T-cell (primary cell): ENCODE results near the gene SP140. TPM values are rescaled to one million over a fixed set of nuclear protein-coding genes. Genes with fewer than 3 reads are reported as not detected.
"Not testable (repeated sequence)": the region's sequence is repeated elsewhere in the genome, so short reads cannot be mapped to it uniquely, and the experiment has no call there.

Experiments used
- ATAC-seq, 4 experiments: fragments of 200-7000 bp in 3 of 4; fragments of 150-1000 bp in 1 of 4; cut with Tn5 transposase; replicated peaks in 1 of 4; 1 replicate in 3 of 4; 2 replicates in 1 of 4; pipeline ENCODE4 v1.10.0; 2021; ENCODE audit warnings: moderate library complexity in 3 of 4, mild to moderate bottlenecking in 2 of 4, moderate number of reproducible peaks in 1 of 4
- CTCF ChIA-PET, 2 donors: fragments of 300-600 bp; sonication (Branson Sonifier 250); formaldehyde crosslinking; loops; one replicate each; lab custom pipeline; 2022; ENCODE audit warnings: antibody characterized with exemption in 2 of 2; lab: Charles Lee
- POLR2A ChIA-PET, 2 donors: fragments of 300-600 bp; sonication (Branson Sonifier 250); formaldehyde crosslinking; loops; one replicate each; lab custom pipeline; 2022; ENCODE audit warnings: antibody characterized with exemption in 2 of 2; lab: Charles Lee
- DNase-seq, 35 experiments: peaks; one replicate each; pipeline versions ENCODE4 v3.0.0 to v3.0.0-alpha.2; 2013 to 2023
- H3K27ac ChIP-seq: one replicate; pipeline ENCODE4 v1.5.1; 2013; ENCODE audit warnings: low read length
- H3K27me3 ChIP-seq, 2 experiments: replicated peaks in 1 of 2; 1 replicate in 1 of 2; 2 replicates in 1 of 2; pipeline versions ENCODE4 v1.6.1 to v1.7.0; 2013; ENCODE audit warnings: low read length in 1 of 2, mixed read lengths in 1 of 2; ENCODE audit not compliant: control insufficient read depth in 2 of 2, insufficient read depth in 2 of 2; ENCODE audit errors: extremely low read depth in 1 of 2
- H3K36me3 ChIP-seq, 2 donors: 1 replicate in 1 of 2; 2 replicates in 1 of 2; pipeline versions ENCODE4 v1.6.1 to v1.7.0; 2013; ENCODE audit warnings: low read length in 1 of 2; ENCODE audit not compliant: control insufficient read depth in 2 of 2, insufficient read depth in 1 of 2; ENCODE audit errors: extremely low read depth in 1 of 2
- H3K4me1 ChIP-seq, 2 experiments: 1 replicate in 1 of 2; 2 replicates in 1 of 2; pipeline versions ENCODE4 v1.6.1 to v1.7.0; 2013; ENCODE audit warnings: low read length in 2 of 2, mixed read lengths in 1 of 2; ENCODE audit not compliant: insufficient read depth in 2 of 2, control insufficient read depth in 1 of 2; ENCODE audit errors: extremely low read depth in 1 of 2
- H3K4me3 ChIP-seq, 2 donors: 1 replicate in 1 of 2; 2 replicates in 1 of 2; pipeline versions ENCODE4 v1.5.1 to v1.7.0; 2013; ENCODE audit warnings: mild to moderate bottlenecking in 2 of 2, low read length in 1 of 2, moderate library complexity in 1 of 2; ENCODE audit not compliant: control insufficient read depth in 1 of 2; ENCODE audit errors: extremely low read depth in 1 of 2
- H3K9me3 ChIP-seq: 2 replicates; pipeline ENCODE4 v1.7.0; 2013
- H3K27ac Mint-ChIP-seq, 2 donors: one replicate each; pipeline ENCODE4 v1.8.0; 2020 to 2021; ENCODE audit warnings: mild to moderate bottlenecking in 2 of 2, mixed read lengths in 2 of 2
- H3K27me3 Mint-ChIP-seq, 2 donors: one replicate each; pipeline ENCODE4 v1.8.0; 2021 to 2022; ENCODE audit warnings: mixed read lengths in 2 of 2
- H3K36me3 Mint-ChIP-seq: one replicate; pipeline ENCODE4 v1.8.0; 2021; ENCODE audit warnings: mixed read lengths
- H3K4me1 Mint-ChIP-seq, 3 donors: one replicate each; pipeline ENCODE4 v1.8.0; 2020 to 2022; ENCODE audit warnings: mixed read lengths in 3 of 3, mild to moderate bottlenecking in 1 of 3
- H3K4me3 Mint-ChIP-seq, 3 donors: one replicate each; pipeline ENCODE4 v1.8.0; 2020 to 2022; ENCODE audit warnings: mild to moderate bottlenecking in 3 of 3, mixed read lengths in 3 of 3, moderate library complexity in 3 of 3
- H3K9me3 Mint-ChIP-seq, 3 donors: one replicate each; pipeline ENCODE4 v1.8.0; 2020 to 2022; ENCODE audit warnings: mixed read lengths in 3 of 3
- WGBS: methylation state at CpG from one replicate; pipeline ENCODE4 v1.1.5; 2013; ENCODE audit warnings: missing lambda C conversion rate; ENCODE audit not compliant: insufficient coverage; 5-methylcytosine and 5-hydroxymethylcytosine counted together
- total RNA-seq, 35 experiments: library from RNA in 6 of 35; stranded (reverse) in 6 of 35; fragments of 120-200 nt in 1 of 35; gene quantifications; one replicate each; pipeline versions ENCODE4 v1.2.1 to v1.2.4 and lab custom pipeline; 2013 to 2026

Gene SP140
- total RNA-seq, 5 donors from 2014 or later (not counting 1 experiment from before 2014, with no cell fraction given): 49.3 to 68.0 (median 66.8) TPM

GRCh38 chr2:230220347-230220969 is 5.1 kb upstream of the SP140 start:
- Histone ChIP-seq H3K4me1 (peaks cover 17 to 42% of the 10 kb centered on the region in 2 experiments), H3K27me3 (no peaks in the 10 kb centered on the region), H3K27ac (peak overlapping the region; percentile 91), H3K36me3 (peaks cover 6 to 17% of the 10 kb centered on the region in 2 donors), H3K4me3 (peak overlapping the region; percentile 93 to 98), H3K9me3 (no peaks in the 10 kb centered on the region)
- WGBS: 100% methylated on average over 1 of the region's 1 CpG
- Mint-ChIP-seq H3K4me3 (peak overlapping the region; percentile 94 to 99 (median 98)), H3K9me3 (no peaks in the 10 kb centered on the region), H3K27ac (peak overlapping the region; percentile 97 to 99), H3K4me1 (peaks cover 56 to 78% (median 76%) of the 10 kb centered on the region in 3 donors), H3K27me3 (no peaks in the 10 kb centered on the region), H3K36me3 (peaks cover 21% of the 10 kb centered on the region)
- ChIA-PET POLR2A (interaction anchor here in 1 of 2 donors (0.6 kb wide), 1 partner anchor 221 kb away, joined by 3 read pairs; no protein-coding TSS in a partner anchor), CTCF (interaction anchor here in 1 of 2 donors (1.7 kb wide), 1 partner anchor 17 kb away, joined by 6 read pairs; no protein-coding TSS in a partner anchor)
- DNase-seq: no peak
- ATAC-seq: no peak

GRCh38 chr2:230221493-230221892 is 4.0 kb upstream of the SP140 start:
- WGBS: no CpG with 5 or more reads among the region's 4 CpGs
- ATAC-seq: no peak

GRCh38 chr2:230222829-230223228 is 2.7 kb upstream of the SP140 start:
- H3K4me3 ChIP-seq, H3K27me3 Mint-ChIP-seq, H3K9me3 Mint-ChIP-seq, H3K27me3 ChIP-seq, ATAC-seq, H3K9me3 ChIP-seq, H3K36me3 Mint-ChIP-seq, H3K4me3 Mint-ChIP-seq, H3K36me3 ChIP-seq, DNase-seq, H3K27ac ChIP-seq, CTCF ChIA-PET: not testable (repeated sequence)
- no CpG with 5 or more reads among the region's 4 CpGs for WGBS
- H3K4me1 ChIP-seq: peaks cover 22 to 36% of the 10 kb centered on the region in 2 experiments
- POLR2A ChIA-PET: interaction anchor here in 1 of 2 donors (0.7 kb wide), 3 partner anchors 195 to 441 kb away, joined by 3 to 8 read pairs (median 6); no protein-coding TSS in a partner anchor
- Mint-ChIP-seq H3K4me1 (peaks cover 52 to 76% (median 75%) of the 10 kb centered on the region in 3 donors), H3K27ac (peak overlapping the region; percentile 34 to 52)

More at GRCh38 chr2:230221493-230221892, 4.0 kb upstream of the SP140 start:
- peak overlapping the region; percentile 77 to 84 for H3K27ac Mint-ChIP-seq
- H3K27ac ChIP-seq: no peak overlapping the region
- H3K9me3 ChIP-seq: no peaks in the 10 kb centered on the region
- ChIA-PET POLR2A (interaction anchor here in 1 of 2 donors (0.6 to 0.7 kb wide), 3 partner anchors 36 to 811 kb away, joined by 3 to 5 read pairs (median 3); no protein-coding TSS in a partner anchor), CTCF (interaction anchor here in 1 of 2 donors (0.7 kb wide), 1 partner anchor 14 kb away, joined by 6 read pairs; no protein-coding TSS in a partner anchor)
- DNase-seq: peak in 1 of 35 experiments; percentile 22
- H3K36me3 ChIP-seq: peaks cover 3 to 7% of the 10 kb centered on the region in 2 donors
- no peaks in the 10 kb centered on the region for H3K27me3 Mint-ChIP-seq
- peaks cover 19 to 41% of the 10 kb centered on the region in 2 experiments for H3K4me1 ChIP-seq
- H3K4me3 Mint-ChIP-seq: no peak overlapping the region
- no peaks in the 10 kb centered on the region for H3K9me3 Mint-ChIP-seq
- no peak overlapping the region for H3K4me3 ChIP-seq
- H3K4me1 Mint-ChIP-seq: peaks cover 56 to 78% (median 76%) of the 10 kb centered on the region in 3 donors
- H3K36me3 Mint-ChIP-seq: peaks cover 11% of the 10 kb centered on the region
- no peaks in the 10 kb centered on the region for H3K27me3 ChIP-seq

GRCh38 chr2:230224458-230224857 is 1.1 kb upstream of the SP140 start:
- ChIA-PET CTCF (interaction anchor here in 1 of 2 donors (1.0 kb wide), 1 partner anchor 157 kb away, joined by 3 read pairs; no protein-coding TSS in a partner anchor), POLR2A (interaction anchor here in 1 of 2 donors (1.2 kb wide), 1 partner anchor 9 kb away, joined by 3 read pairs; no protein-coding TSS in a partner anchor)
- Histone ChIP-seq H3K4me3 (no peak overlapping the region), H3K27ac (peak overlapping the region; percentile 93), H3K36me3 (no peaks in the 10 kb centered on the region), H3K27me3 (no peaks in the 10 kb centered on the region), H3K9me3 (no peaks in the 10 kb centered on the region), H3K4me1 (peaks cover 14 to 30% of the 10 kb centered on the region in 2 experiments)
- ATAC-seq (no peak), DNase-seq (no peak)
- Mint-ChIP-seq H3K27me3 (no peaks in the 10 kb centered on the region), H3K4me1 (peaks cover 55 to 81% (median 76%) of the 10 kb centered on the region in 3 donors), H3K9me3 (no peaks in the 10 kb centered on the region), H3K36me3 (no peaks in the 10 kb centered on the region), H3K27ac (peak overlapping the region; percentile 97), H3K4me3 (peak overlapping the region in 2 of 3 donors; percentile 8 to 89)

- DNase-seq (peak in 7 of 35 experiments; percentile 6 to 57 (median 14)), ATAC-seq (peak; percentile 44 to 52 (median 49))
- ChIA-PET CTCF (interaction anchor here (0.5 to 0.7 kb wide), 2 partner anchors 196 to 362 kb away, joined by 5 read pairs; no protein-coding TSS in a partner anchor), POLR2A (interaction anchor here in 1 of 2 donors (1.0 kb wide), 1 partner anchor 23 kb away, joined by 4 read pairs; no protein-coding TSS in a partner anchor)
- peak overlapping the region; percentile 93 for H3K27ac ChIP-seq
- peak overlapping the region; percentile 78 to 89 (median 87) for H3K4me3 Mint-ChIP-seq
- H3K27me3 Mint-ChIP-seq: no peaks in the 10 kb centered on the region
- H3K4me1 Mint-ChIP-seq: peaks cover 60 to 85% (median 80%) of the 10 kb centered on the region in 3 donors
- no peaks in the 10 kb centered on the region for H3K27me3 ChIP-seq
- peak overlapping the region; percentile 29 to 63 for H3K4me3 ChIP-seq
- H3K36me3 ChIP-seq: peaks cover 0 to 7% of the 10 kb centered on the region in 2 donors
- peaks cover 5 to 13% (median 13%) of the 10 kb centered on the region in 3 donors for H3K9me3 Mint-ChIP-seq
- peak overlapping the region; percentile 97 for H3K27ac Mint-ChIP-seq
- H3K9me3 ChIP-seq: no peaks in the 10 kb centered on the region
- H3K36me3 Mint-ChIP-seq: peaks cover 14% of the 10 kb centered on the region
- 0% methylated on average over 1 of the region's 4 CpGs for WGBS
- H3K4me1 ChIP-seq: peaks cover 14 to 24% of the 10 kb centered on the region in 2 experiments
Observed at GRCh38 chr2:230226051-230226551, 565 bp downstream of the SP140 start.

- H3K4me3 Mint-ChIP-seq: peak overlapping the region; percentile 72 to 79 (median 74)
- ChIA-PET POLR2A (no interaction called here), CTCF (no interaction called here)
- Histone ChIP-seq H3K27ac (peak overlapping the region; percentile 93), H3K27me3 (no peaks in the 10 kb centered on the region), H3K9me3 (no peaks in the 10 kb centered on the region), H3K4me1 (peaks cover 14 to 31% of the 10 kb centered on the region in 2 experiments), H3K36me3 (peaks cover 0 to 7% of the 10 kb centered on the region in 2 donors), H3K4me3 (peak overlapping the region in 1 of 2 donors; percentile 11)
- peak overlapping the region; percentile 80 to 86 for H3K27ac Mint-ChIP-seq
- H3K9me3 Mint-ChIP-seq: peaks cover 5 to 17% (median 17%) of the 10 kb centered on the region in 3 donors
- DNase-seq (peak in 1 of 35 experiments; percentile 34), ATAC-seq (no peak)
- 50% methylated on average over 1 of the region's 3 CpGs for WGBS
- no peaks in the 10 kb centered on the region for H3K27me3 Mint-ChIP-seq
- peaks cover 25% of the 10 kb centered on the region for H3K36me3 Mint-ChIP-seq
- H3K4me1 Mint-ChIP-seq: peaks cover 66 to 88% (median 82%) of the 10 kb centered on the region in 3 donors
Observed at GRCh38 chr2:230227216-230227615, 1.7 kb downstream of the SP140 start.
